Uterus (tissue), 2 donors: Measurements from ENCODE around the gene PSMA8.
"Not testable (repeated sequence)": the region's sequence is repeated elsewhere in the genome, so short reads cannot be mapped to it uniquely, and the experiment has no call there.

ENCODE experiments used
- CTCF ChIP-seq, 4 experiments: fragments of 200-600 bp in 2 of 4; fragments of 450-650 bp in 2 of 4; sonication (generic) in 2 of 4; IDR thresholded peaks; one replicate each; pipeline ENCODE4 v1.5.1; 2016 to 2019; ENCODE audit warnings: antibody characterized with exemption in 4 of 4, mild to moderate bottlenecking in 2 of 4, moderate library complexity in 1 of 4
- POLR2A ChIP-seq, 2 donors: fragments of 450-650 bp; IDR thresholded peaks; one replicate each; pipeline ENCODE4 v1.6.1; 2016; ENCODE audit warnings: antibody characterized with exemption in 2 of 2, mild to moderate bottlenecking in 1 of 2, moderate library complexity in 1 of 2

- TF ChIP-seq POLR2A, CTCF (IDR thresholded peaks at IDR 0.05): not testable (repeated sequence)
Measured at GRCh38 chr18:26167592-26167991, 33.9 kb downstream of the PSMA8 start.
